IMR-90 (cell line): ENCODE results near the gene FAM229A. TPM values are rescaled to one million over a fixed set of nuclear protein-coding genes. Genes with fewer than 3 reads are reported as not detected.

Source experiments
- ATAC-seq: fragments of 200-7000 bp; cut with Tn5 transposase; 2 replicates; pipeline ENCODE4 v1.9.1; 2020; ENCODE audit warnings: low read depth, mild to moderate bottlenecking, moderate library complexity
- BruUV-seq: library from RNA; stranded (reverse); fragments of 400-500 nt; replicated peaks from 2 replicates; lab custom pipeline; 2021; lab: Mats Ljungman, UMichigan
- CTCF ChIA-PET: fragments of 300-600 bp; formaldehyde crosslinking; extraction: SDS; loops from one replicate; lab custom pipeline; 2021; ENCODE audit warnings: antibody characterized with exemption; lab: Yijun Ruan, JAX
- POLR2A ChIA-PET: fragments of 300-600 bp; sonication (Branson Sonifier 250); formaldehyde crosslinking; loops from one replicate; lab custom pipeline; 2022; ENCODE audit warnings: antibody characterized with exemption; ENCODE audit not compliant: unreplicated experiment; lab: Charles Lee
- DNase-seq: peaks from one replicate; pipeline ENCODE4 v3.0.0; 2013
- H2AFZ ChIP-seq: replicated peaks from 2 replicates; pipeline ENCODE3; 2013; ENCODE audit warnings: low read length, mild to moderate bottlenecking; ENCODE audit not compliant: poor library complexity
- H2AK5ac ChIP-seq: 2 replicates; pipeline ENCODE4 v1.6.1; 2013; ENCODE audit warnings: low read depth, low read length, inconsistent platforms
- H2AK9ac ChIP-seq: replicated peaks from 2 replicates; pipeline ENCODE3; 2013; ENCODE audit warnings: mild to moderate bottlenecking, low read depth, low read length, moderate library complexity; ENCODE audit not compliant: poor library complexity
- H2BK120ac ChIP-seq: 2 replicates; pipeline ENCODE4 v1.6.1; 2013; ENCODE audit warnings: low read depth, low read length, inconsistent platforms
- H2BK15ac ChIP-seq: 3 replicates; pipeline ENCODE4 v1.6.1; 2013; ENCODE audit warnings: low read depth, low read length, inconsistent platforms
- H2BK20ac ChIP-seq: 2 replicates; pipeline ENCODE4 v1.6.1; 2013; ENCODE audit warnings: low read depth, mild to moderate bottlenecking, inconsistent platforms, low read length, moderate library complexity
- H2BK5ac ChIP-seq: 2 replicates; pipeline ENCODE4 v1.6.1; 2013; ENCODE audit warnings: mild to moderate bottlenecking, low read depth, low read length, inconsistent platforms; ENCODE audit not compliant: poor library complexity, severe bottlenecking
- H3K14ac ChIP-seq: replicated peaks from 2 replicates; pipeline ENCODE4 v1.6.1; 2013; ENCODE audit warnings: low read depth, low read length, inconsistent platforms
- H3K18ac ChIP-seq: 2 replicates; pipeline ENCODE4 v1.6.1; 2013; ENCODE audit warnings: low read depth, low read length, control low read depth
- H3K23ac ChIP-seq: 2 replicates; pipeline ENCODE4 v1.6.1; 2013; ENCODE audit warnings: low read depth, low read length, inconsistent platforms
- H3K27ac ChIP-seq: 2 replicates; pipeline ENCODE4 v1.5.1; 2013; ENCODE audit warnings: mild to moderate bottlenecking, control low read depth, low read length; ENCODE audit not compliant: insufficient read depth
- H3K27me3 ChIP-seq: 2 replicates; pipeline ENCODE4 v1.6.1; 2013; ENCODE audit warnings: low read length; ENCODE audit not compliant: control insufficient read depth, insufficient read depth
- H3K36me3 ChIP-seq: 2 replicates; pipeline ENCODE4 v1.6.1; 2013; ENCODE audit warnings: low read length, mixed read lengths; ENCODE audit not compliant: control insufficient read depth, insufficient read depth
- H3K4ac ChIP-seq: 2 replicates; pipeline ENCODE4 v1.6.1; 2013; ENCODE audit warnings: low read depth, low read length, inconsistent platforms
- H3K4me1 ChIP-seq: 2 replicates; pipeline ENCODE4 v1.6.1; 2013; ENCODE audit warnings: low read length, mixed read lengths; ENCODE audit not compliant: control insufficient read depth, insufficient read depth
- H3K4me2 ChIP-seq: 2 replicates; pipeline ENCODE4 v1.6.1; 2013; ENCODE audit warnings: low read depth, mild to moderate bottlenecking, control low read depth, low read length, moderate library complexity
- H3K4me3 ChIP-seq: 2 replicates; pipeline ENCODE4 v1.5.1; 2013; ENCODE audit warnings: low read depth, mild to moderate bottlenecking, control low read depth, low read length, moderate library complexity; ENCODE audit not compliant: insufficient read depth
- H3K56ac ChIP-seq: 2 replicates; pipeline ENCODE4 v1.6.1; 2013; ENCODE audit warnings: low read length, inconsistent platforms; ENCODE audit not compliant: insufficient read depth; ENCODE audit errors: extremely low read depth
- H3K79me1 ChIP-seq, 2 experiments: 2 replicates each; pipeline ENCODE4 v1.6.1; 2013; ENCODE audit warnings: low read length in 2 of 2, inconsistent platforms in 1 of 2, low read depth in 1 of 2
- H3K9ac ChIP-seq: 2 replicates; pipeline ENCODE4 v1.6.1; 2013; ENCODE audit warnings: low read depth, low read length, control low read depth
- H3K9me1 ChIP-seq: 2 replicates; pipeline ENCODE4 v1.6.1; 2013; ENCODE audit warnings: low read length, inconsistent platforms; ENCODE audit not compliant: insufficient read depth
- H3K9me3 ChIP-seq: 2 replicates; pipeline ENCODE4 v1.6.1; 2013; ENCODE audit warnings: low read length; ENCODE audit not compliant: control insufficient read depth, insufficient read depth
- H4K20me1 ChIP-seq: 2 replicates; pipeline ENCODE4 v1.6.1; 2013; ENCODE audit warnings: low read length, inconsistent platforms; ENCODE audit not compliant: insufficient read depth
- H4K5ac ChIP-seq: 2 replicates; pipeline ENCODE4 v1.6.1; 2013; ENCODE audit warnings: mild to moderate bottlenecking, low read depth, low read length, control low read depth
- H4K8ac ChIP-seq, 2 experiments: 2 replicates each; pipeline ENCODE4 v1.6.1; 2013; ENCODE audit warnings: low read depth in 2 of 2, low read length in 2 of 2, control low read depth in 1 of 2, inconsistent platforms in 1 of 2
- H4K91ac ChIP-seq: 2 replicates; pipeline ENCODE4 v1.6.1; 2013; ENCODE audit warnings: low read depth, low read length, inconsistent platforms; ENCODE audit not compliant: insufficient read depth
- MAFK ChIP-seq: IDR thresholded peaks from 2 replicates; pipeline ENCODE4 v1.6.1; 2012; ENCODE audit warnings: low read depth, low read length, improper control_type of control experiment
- POLR2A ChIP-seq: IDR thresholded peaks from 2 replicates; pipeline ENCODE4 v1.6.1; 2012; ENCODE audit warnings: mild to moderate bottlenecking, low read depth, low read length
- RAD21 ChIP-seq: IDR thresholded peaks from 2 replicates; pipeline ENCODE4 v1.6.1; 2012; ENCODE audit warnings: low read length, improper control_type of control experiment
- RCOR1 ChIP-seq: IDR thresholded peaks from 2 replicates; pipeline ENCODE4 v1.6.1; 2012; ENCODE audit warnings: mild to moderate bottlenecking, low read length, improper control_type of control experiment; ENCODE audit not compliant: insufficient replicate concordance
- WGBS, 2 experiments: methylation state at CpG; one replicate each; pipeline versions ENCODE4 v1.1.5 to v1.1.7; 2013; ENCODE audit warnings: missing lambda C conversion rate in 2 of 2; ENCODE audit not compliant: insufficient read length in 1 of 2; ENCODE audit errors: extremely low coverage in 2 of 2; 5-methylcytosine and 5-hydroxymethylcytosine counted together
- dilution Hi-C: fragments of 300-500 bp; cut with HindIII; formaldehyde crosslinking; loops from one replicate; pipeline ENCODE4 v1.14.3; 2018; ENCODE audit warnings: low sequenced_read_pairs; ENCODE audit not compliant: unreplicated experiment
- in situ Hi-C: fragments of 300-500 bp; cut with MboI; formaldehyde crosslinking; loops from 3 replicates; pipeline ENCODE4 v1.14.3; 2019; ENCODE audit warnings: low sequenced_read_pairs, inconsistent platforms, mixed read lengths
- intact Hi-C: fragments of 100-400 bp; cut with micrococcal nuclease; formaldehyde crosslinking; loops from 2 replicates; pipeline ENCODE4 v1.10.0; 2022
- polyA plus RNA-seq, 3 experiments: library from polyadenylated mRNA; depleted of rRNA; stranded (reverse); fragments of >200 nt; gene quantifications; 2 replicates each; pipeline ENCODE4 v1.2.3, GENCODE V29; 2012; ENCODE audit warnings: low replicate concordance in 1 of 3
- total RNA-seq: library from RNA; depleted of rRNA; stranded (reverse); fragments of >200 nt; gene quantifications from 2 replicates; pipeline ENCODE4 v1.2.3, GENCODE V29; 2012

FAM229A gene
- total and polyA plus RNA-seq, 2 of the 4 experiments (the other 2 are of a cell fraction), result 0.36 to 4.3 TPM

GRCh38 chr1:32363713-32364112, 1.4 kb upstream of the FAM229A start:
- no TSS peak for BruUV-seq

More at GRCh38 chr1:32363713-32364112, 1.4 kb upstream of the FAM229A start:
- H3K9ac ChIP-seq, result no peak overlapping the region
- no peak overlapping the region for H2BK15ac ChIP-seq
- H3K23ac ChIP-seq, result no peak overlapping the region
- CTCF ChIA-PET, result no interaction called here
- intact Hi-C loops (no loop called here), in situ Hi-C loops (no loop called here), dilution Hi-C loops (no loop called here)
- no peak overlapping the region for H3K4me3 ChIP-seq
- POLR2A ChIA-PET, result interaction anchor here (2.1 kb wide), 1 partner anchor 12 kb away, joined by 4 read pairs; no protein-coding TSS in a partner anchor
- no peak overlapping the region for H3K4me2 ChIP-seq
- H3K9me3 ChIP-seq, result no peaks in the 10 kb centered on the region
- no peak overlapping the region for H3K14ac ChIP-seq
- no peak overlapping the region for H2BK120ac ChIP-seq
- H4K8ac ChIP-seq, result no peak overlapping the region
- H3K79me1 ChIP-seq, result peaks cover 0 to 3% of the 10 kb centered on the region in 2 experiments; a peak in 1 of 4 replicates
- H2BK20ac ChIP-seq, result no peak overlapping the region
- no peaks in the 10 kb centered on the region for H3K27me3 ChIP-seq
- no peaks in the 10 kb centered on the region for H3K4me1 ChIP-seq
- H3K9me1 ChIP-seq, result 0 out of 2 replicates have a peak, but pooled peaks cover 4% of the 10 kb centered on the region
- ATAC-seq, result no peak
- H2AFZ ChIP-seq, result peak overlapping the region; percentile 9
- H3K27ac ChIP-seq, result no peak overlapping the region
- no peak overlapping the region for H2BK5ac ChIP-seq
- no peak overlapping the region for H4K91ac ChIP-seq
- no peak for DNase-seq
- H3K18ac ChIP-seq, result no peak overlapping the region
- H4K5ac ChIP-seq, result no peak overlapping the region
- no peaks in the 10 kb centered on the region; the same call in 1 of the 2 replicates for H4K20me1 ChIP-seq
- no peak overlapping the region for H3K4ac ChIP-seq
- H2AK9ac ChIP-seq, result no peak overlapping the region
- peaks cover 39% of the 10 kb centered on the region for H3K36me3 ChIP-seq
- H2AK5ac ChIP-seq, result no peak overlapping the region
- TF ChIP-seq POLR2A (no peak), MAFK (no peak), RCOR1 (no peak), RAD21 (no peak)
- no peak overlapping the region for H3K56ac ChIP-seq
- 91% methylated on average over 7 of the region's 12 CpGs; no CpG with 5 or more reads in 1 of the 2 experiments for WGBS, 2 experiments
